NCI-H128 (cell line): ENCODE results near the gene MT1F.

Experiments
- DNase-seq: peaks from one replicate; lab custom pipeline; 2025; ENCODE audit not compliant: unreplicated experiment; lab: John Stamatoyannopoulos, UW

The MT1F gene

GRCh38 chr16:56691885-56692284, 34.1 kb downstream of the MT1F start:
- no peak for DNase-seq

GRCh38 chr16:56695246-56695645, 37.5 kb downstream of the MT1F start:
- DNase-seq: no peak

- DNase-seq: no peak
Observed at GRCh38 chr16:56697456-56698155, 39.8 kb downstream of the MT1F start.

GRCh38 chr16:56700195-56700594, 42.4 kb downstream of the MT1F start:
- no peak for DNase-seq

- no peak for DNase-seq
Observed at GRCh38 chr16:56700631-56701030, 42.9 kb downstream of the MT1F start.

GRCh38 chr16:56701534-56701933, 43.8 kb downstream of the MT1F start:
- DNase-seq: no peak

- DNase-seq: no peak
Observed at GRCh38 chr16:56702836-56703235, 45.1 kb downstream of the MT1F start.
